Measurements from ENCODE around the gene FSTL5. TPM values are rescaled to one million over a fixed set of nuclear protein-coding genes. Genes with fewer than 3 reads are reported as not detected.
"Not testable (repeated sequence)": the region's sequence is repeated elsewhere in the genome, so short reads cannot be mapped to it uniquely, and the experiment has no call there.

FSTL5 gene
- total RNA-seq, 4 donors from 2014 or later = not detected

DNA sequence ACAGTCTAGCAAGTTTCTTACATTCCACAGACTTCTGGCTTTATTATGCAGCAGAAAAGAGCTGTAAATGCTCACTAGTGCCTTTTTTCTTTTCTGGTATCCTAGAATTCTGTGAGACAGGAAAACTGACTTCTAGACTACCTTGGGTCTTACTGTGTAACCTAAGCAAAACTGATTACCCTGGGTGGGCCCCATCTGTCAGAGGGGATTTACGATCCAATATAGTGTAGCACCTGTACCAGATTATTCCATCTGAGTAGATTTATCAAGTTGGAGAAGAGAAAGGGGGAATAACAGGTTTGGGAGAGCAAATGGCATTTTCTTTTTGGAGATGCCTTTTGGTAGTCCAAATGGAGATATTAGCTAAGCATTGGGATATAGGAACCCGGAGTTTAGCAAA lies 46.7 kb downstream of the FSTL5 start:
- DNase-seq (ENCODE audit: low spot score in 2 of 2) = no peak
- H3K4me1 ChIP-seq = no peaks in the 10 kb centered on the region
- no peak for TF ChIP-seq EP300 (IDR thresholded peaks at IDR 0.05)
- TF ChIP-seq POLR2AphosphoS5 (IDR thresholded peaks at IDR 0.05) = no peak
- no peak for TF ChIP-seq POLR2A (IDR thresholded peaks at IDR 0.05)
- TF ChIP-seq, protein P1, sequence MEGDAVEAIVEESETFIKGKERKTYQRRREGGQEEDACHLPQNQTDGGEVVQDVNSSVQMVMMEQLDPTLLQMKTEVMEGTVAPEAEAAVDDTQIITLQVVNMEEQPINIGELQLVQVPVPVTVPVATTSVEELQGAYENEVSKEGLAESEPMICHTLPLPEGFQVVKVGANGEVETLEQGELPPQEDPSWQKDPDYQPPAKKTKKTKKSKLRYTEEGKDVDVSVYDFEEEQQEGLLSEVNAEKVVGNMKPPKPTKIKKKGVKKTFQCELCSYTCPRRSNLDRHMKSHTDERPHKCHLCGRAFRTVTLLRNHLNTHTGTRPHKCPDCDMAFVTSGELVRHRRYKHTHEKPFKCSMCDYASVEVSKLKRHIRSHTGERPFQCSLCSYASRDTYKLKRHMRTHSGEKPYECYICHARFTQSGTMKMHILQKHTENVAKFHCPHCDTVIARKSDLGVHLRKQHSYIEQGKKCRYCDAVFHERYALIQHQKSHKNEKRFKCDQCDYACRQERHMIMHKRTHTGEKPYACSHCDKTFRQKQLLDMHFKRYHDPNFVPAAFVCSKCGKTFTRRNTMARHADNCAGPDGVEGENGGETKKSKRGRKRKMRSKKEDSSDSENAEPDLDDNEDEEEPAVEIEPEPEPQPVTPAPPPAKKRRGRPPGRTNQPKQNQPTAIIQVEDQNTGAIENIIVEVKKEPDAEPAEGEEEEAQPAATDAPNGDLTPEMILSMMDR (IDR thresholded peaks at IDR 0.05) = no peak
- H3K36me3 ChIP-seq = no peaks in the 10 kb centered on the region
- H3K4me3 ChIP-seq = no peak overlapping the region
- 79% methylated on average over 2 of the region's 2 CpGs for WGBS
- H3K9me3 ChIP-seq = no peaks in the 10 kb centered on the region
- H3K27me3 ChIP-seq = no peaks in the 10 kb centered on the region
- H3K27ac ChIP-seq = no peak overlapping the region

DNA sequence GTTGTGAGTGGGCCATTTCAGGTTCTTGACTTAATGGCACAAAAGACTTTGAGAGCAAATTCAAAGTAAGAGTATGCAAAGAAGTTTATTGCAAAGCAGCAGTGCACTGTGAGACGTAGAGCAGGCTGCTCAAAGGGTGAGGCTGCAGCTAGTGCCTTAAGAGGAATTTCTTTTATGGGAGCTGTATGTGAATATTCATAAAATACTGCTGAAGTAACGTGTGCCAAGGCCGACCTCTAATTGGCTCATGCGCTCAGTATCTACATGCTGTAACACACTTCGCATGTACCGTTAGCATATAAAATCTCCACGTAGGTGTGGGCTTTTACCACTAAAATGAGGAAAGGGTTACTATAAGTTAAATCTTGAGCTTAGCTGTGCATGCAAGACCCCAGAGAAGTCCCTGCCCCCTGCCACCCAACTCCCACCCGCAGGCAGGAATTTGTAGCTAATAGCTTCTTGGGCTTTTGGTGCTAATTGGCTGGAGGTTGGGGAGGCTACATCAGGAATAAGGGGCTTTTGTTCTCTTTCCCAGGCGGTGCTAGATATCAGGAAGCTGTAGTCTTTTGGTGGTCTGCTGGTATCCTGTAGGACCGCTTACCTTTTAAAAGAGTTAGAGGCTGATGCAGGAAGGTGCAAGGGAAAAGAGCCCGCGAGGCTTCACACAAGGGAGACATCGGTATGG lies 47.6 kb downstream of the FSTL5 start:
- Histone ChIP-seq H3K4me3 (no peak overlapping the region), H3K4me1 (no peaks in the 10 kb centered on the region), H3K27me3 (no peaks in the 10 kb centered on the region), H3K36me3 (no peaks in the 10 kb centered on the region), H3K9me3 (no peaks in the 10 kb centered on the region), H3K27ac (no peak overlapping the region)
- no peak for DNase-seq (ENCODE audit: low spot score in 2 of 2)
- TF ChIP-seq, protein P1 (IDR thresholded peaks at IDR 0.05) = no peak
- TF ChIP-seq POLR2A (IDR thresholded peaks at IDR 0.05) (no peak), POLR2AphosphoS5 (IDR thresholded peaks at IDR 0.05) (no peak), EP300 (IDR thresholded peaks at IDR 0.05) (no peak)
- WGBS = 54% methylated on average over 13 of the region's 13 CpGs

DNA sequence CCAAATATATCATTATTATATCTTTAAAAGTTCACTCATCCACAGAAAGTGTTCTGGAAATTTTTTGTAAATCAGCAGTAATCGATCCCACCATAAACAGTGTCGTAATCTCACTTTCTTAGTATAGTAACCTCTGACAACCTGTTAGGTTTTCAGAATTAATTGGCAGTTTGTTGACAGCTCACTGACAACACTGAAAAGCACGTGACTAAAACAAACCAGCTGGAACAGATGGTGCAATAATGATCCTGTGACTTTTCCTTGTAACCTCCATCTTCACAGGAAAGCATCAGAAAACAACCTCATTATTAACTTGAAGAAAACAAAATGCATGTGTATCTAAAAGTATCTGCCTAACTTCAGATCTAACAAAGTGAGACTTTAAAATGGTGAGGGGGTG lies 48.5 kb downstream of the FSTL5 start:
- no peak for DNase-seq (ENCODE audit: low spot score in 2 of 2)
- Histone ChIP-seq H3K9me3 (no peaks in the 10 kb centered on the region), H3K27ac (no peak overlapping the region), H3K4me1 (no peaks in the 10 kb centered on the region), H3K27me3 (no peaks in the 10 kb centered on the region), H3K4me3 (no peak overlapping the region), H3K36me3 (no peaks in the 10 kb centered on the region)
- 59% methylated on average over 3 of the region's 3 CpGs for WGBS
- TF ChIP-seq POLR2AphosphoS5 (IDR thresholded peaks at IDR 0.05) = no peak
- no peak for TF ChIP-seq POLR2A (IDR thresholded peaks at IDR 0.05)
- TF ChIP-seq EP300 (IDR thresholded peaks at IDR 0.05) = no peak
- TF ChIP-seq, protein P1 (IDR thresholded peaks at IDR 0.05) = no peak

DNA sequence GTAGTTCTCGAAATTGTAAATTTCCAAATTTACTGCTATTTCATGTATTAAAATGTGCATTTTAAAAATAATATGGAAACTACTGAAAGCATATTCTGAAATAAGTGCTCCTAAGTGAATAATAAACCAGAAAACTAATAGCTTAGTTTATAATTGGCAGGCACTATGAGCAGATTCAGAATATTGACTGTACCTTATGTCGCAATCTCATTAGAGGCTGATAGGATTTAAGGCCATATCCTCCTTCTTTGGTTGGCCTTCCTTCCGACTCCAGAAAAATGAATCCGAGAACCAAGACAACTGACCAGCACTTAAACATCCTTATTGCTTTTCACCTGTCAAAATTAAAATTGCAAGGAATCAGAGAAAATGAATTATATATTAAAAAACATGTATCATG lies 52.7 kb downstream of the FSTL5 start:
- no peak for DNase-seq (ENCODE audit: low spot score in 2 of 2)
- WGBS = 95% methylated on average over 4 of the region's 4 CpGs
- Histone ChIP-seq H3K27ac (no peak overlapping the region), H3K4me1 (no peaks in the 10 kb centered on the region), H3K4me3 (no peak overlapping the region), H3K9me3 (no peaks in the 10 kb centered on the region), H3K36me3 (no peaks in the 10 kb centered on the region), H3K27me3 (no peaks in the 10 kb centered on the region)
- TF ChIP-seq EP300 (IDR thresholded peaks at IDR 0.05) (no peak), POLR2A (IDR thresholded peaks at IDR 0.05) (no peak), POLR2AphosphoS5 (IDR thresholded peaks at IDR 0.05) (no peak)

DNA sequence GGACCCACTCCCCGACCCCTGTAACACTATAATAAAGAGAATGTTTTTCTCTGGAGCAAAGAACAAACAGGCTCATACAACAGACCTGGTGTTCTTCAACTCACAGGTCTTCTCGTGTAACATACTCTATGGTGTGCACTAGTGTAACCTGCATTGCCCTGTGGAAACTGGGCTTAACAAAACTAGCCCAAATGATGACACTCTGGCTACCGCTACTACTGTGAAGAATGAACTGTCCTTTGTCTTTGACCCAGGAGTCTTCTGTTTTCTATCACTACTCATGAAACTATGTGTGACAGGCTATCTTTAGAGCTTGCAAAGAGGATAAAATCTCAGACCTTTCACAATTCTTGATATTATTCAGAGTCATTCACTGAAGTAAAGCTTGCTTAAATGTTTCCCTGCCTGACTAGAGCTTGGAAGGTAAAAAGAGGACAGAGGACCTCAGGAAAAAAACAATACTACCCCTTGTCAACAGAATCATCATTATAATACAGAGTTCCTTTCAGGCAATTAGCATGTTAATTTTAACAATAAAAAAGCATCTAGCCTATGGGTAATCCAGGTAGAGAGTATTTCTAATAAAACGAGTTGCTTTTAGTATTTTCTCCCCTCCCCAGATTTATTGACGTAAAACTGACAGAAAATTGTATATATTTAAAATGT lies 59.2 kb downstream of the FSTL5 start:
- no peak for TF ChIP-seq POLR2A (IDR thresholded peaks at IDR 0.05)
- TF ChIP-seq, protein P1 (IDR thresholded peaks at IDR 0.05) = no peak
- no peak for TF ChIP-seq POLR2AphosphoS5 (IDR thresholded peaks at IDR 0.05)
- no peak for TF ChIP-seq EP300 (IDR thresholded peaks at IDR 0.05)
- WGBS = 65% methylated on average over 5 of the region's 5 CpGs
- peaks cover 2% of the 10 kb centered on the region for H3K9me3 ChIP-seq
- H3K36me3 ChIP-seq = no peaks in the 10 kb centered on the region
- no peaks in the 10 kb centered on the region for H3K4me1 ChIP-seq
- no peak overlapping the region for H3K27ac ChIP-seq
- no peaks in the 10 kb centered on the region for H3K27me3 ChIP-seq
- H3K4me3 ChIP-seq = no peak overlapping the region
- no peak for DNase-seq (ENCODE audit: low spot score in 2 of 2)

DNA sequence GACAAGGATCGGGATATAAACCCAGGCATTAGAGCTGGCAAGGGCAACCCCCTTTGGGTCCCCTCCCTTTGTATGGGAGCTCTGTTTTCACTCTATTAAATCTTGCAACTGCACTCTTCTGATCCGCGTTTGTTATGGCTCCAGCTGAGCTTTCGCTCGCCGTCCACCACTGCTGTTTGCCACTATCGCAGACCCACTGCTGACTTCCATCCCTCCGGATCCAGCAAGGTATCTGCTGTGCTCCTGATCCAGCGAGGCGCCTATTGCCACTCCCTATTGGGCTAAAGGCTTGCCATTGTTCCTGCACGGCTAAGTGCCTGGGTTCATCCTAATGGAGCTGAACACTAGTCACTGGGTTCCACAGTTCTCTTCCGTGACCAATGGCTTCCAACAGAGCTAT lies 59.9 kb downstream of the FSTL5 start:
- not testable (repeated sequence) for DNase-seq (ENCODE audit: low spot score in 2 of 2); H3K9me3 ChIP-seq; H3K27ac ChIP-seq; H3K4me3 ChIP-seq; H3K27me3 ChIP-seq; H3K4me1 ChIP-seq; H3K36me3 ChIP-seq
- WGBS = 95% methylated on average over 12 of the region's 12 CpGs

Data from suprapubic skin (tissue), 4 donors.